ENCODE data around the gene PSME1. TPM values are rescaled to one million over a fixed set of nuclear protein-coding genes. Genes with fewer than 3 reads are reported as not detected.
A peak's percentile ranks its signal among the peaks of the same experiment; 100 is the strongest.

The PSME1 gene
- total and polyA plus RNA-seq, 2 of the 13 experiments (the other 11 are each of a cell fraction or from before 2014, with no cell fraction given): 159 to 608 TPM

DNA sequence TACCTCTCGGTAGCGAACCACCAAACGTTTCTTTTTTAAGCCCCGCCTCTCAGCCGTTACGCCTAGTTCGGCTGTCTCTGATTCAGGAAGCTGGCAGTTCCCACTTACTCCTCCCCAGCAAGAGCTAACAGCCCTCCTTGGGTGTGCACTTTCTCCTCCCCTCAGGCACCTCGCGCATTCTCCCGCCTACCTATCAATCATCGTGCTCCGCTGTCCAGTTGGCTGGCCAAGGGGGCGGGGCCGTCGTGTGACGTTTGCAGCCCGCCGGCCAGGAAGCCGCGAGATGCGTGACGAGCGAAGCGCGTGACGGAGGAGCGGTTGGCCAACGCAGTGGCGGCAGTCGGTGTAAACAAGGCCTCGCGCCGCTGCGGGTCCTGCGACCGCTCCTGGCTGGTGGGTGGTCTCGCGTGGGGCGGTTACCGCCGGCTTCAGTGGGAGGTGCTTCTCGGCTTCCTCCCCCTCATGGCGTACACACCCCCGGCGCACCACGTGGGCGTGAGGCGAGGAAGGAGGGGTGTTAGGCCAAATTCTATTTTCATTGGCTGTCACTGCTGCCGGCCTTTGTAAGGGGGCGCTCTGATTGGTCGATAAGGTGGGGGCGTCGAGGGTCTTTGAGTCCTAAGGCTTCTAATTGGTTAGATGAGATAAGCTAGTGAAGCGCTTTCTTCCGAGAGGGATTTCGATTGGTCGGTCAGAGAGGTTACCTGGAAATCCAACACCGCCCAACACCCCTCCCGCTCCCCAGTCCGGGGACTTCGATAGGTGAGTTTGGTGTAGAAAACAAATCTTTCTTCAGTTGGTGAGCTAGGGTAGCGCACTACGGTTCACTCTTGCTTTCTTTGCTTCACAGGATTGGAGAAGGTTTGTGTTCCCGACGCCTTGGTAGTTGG, 21.2 kb upstream of the PSME1 start, which contains the start of the genes DCAF11 and NRL (continued):
- TF ChIP-seq IKZF5 (CRISPR knock-in tag; IDR thresholded peaks at IDR 0.05): peak; percentile 89; the same call in 1 of the 2 replicates
- TF ChIP-seq GLMP (CRISPR knock-in tag; IDR thresholded peaks at IDR 0.05; ENCODE audit: borderline replicate concordance): no peak
- no peak for TF ChIP-seq PAWR (CRISPR knock-in tag; IDR thresholded peaks at IDR 0.05; ENCODE audit: borderline replicate concordance)
- TF ChIP-seq RORA (CRISPR knock-in tag; IDR thresholded peaks at IDR 0.05): no peak
- 0 out of 2 replicates have a peak, but pooled peaks have one; percentile 61 for TF ChIP-seq ZNF569 (CRISPR knock-in tag; IDR thresholded peaks at IDR 0.05; ENCODE audit: borderline replicate concordance)
- peak; percentile 49; the same call in 1 of the 2 replicates for TF ChIP-seq ZBTB14 (CRISPR knock-in tag; IDR thresholded peaks at IDR 0.05)
- TF ChIP-seq ZNF205 (CRISPR knock-in tag; IDR thresholded peaks at IDR 0.05): no peak; the same call in 1 of the 2 replicates
- TF ChIP-seq ZNF773 (CRISPR knock-in tag; IDR thresholded peaks at IDR 0.05; ENCODE audit: borderline replicate concordance): 0 out of 2 replicates have a peak, but pooled peaks have one; percentile 93
- peak; percentile 89 for TF ChIP-seq ZMAT3 (CRISPR knock-in tag; conservative IDR thresholded peaks at IDR 0.05)
- no peak for TF ChIP-seq FLYWCH1 (CRISPR knock-in tag; IDR thresholded peaks at IDR 0.05)
- peak; percentile 99 for TF ChIP-seq FOXK1 (CRISPR knock-in tag; IDR thresholded peaks at IDR 0.05; ENCODE audit: borderline replicate concordance, low read depth)
- peak; percentile 94; the same call in 1 of the 2 replicates for TF ChIP-seq ZNF224 (CRISPR knock-in tag; IDR thresholded peaks at IDR 0.05)
- peak; percentile 92; the same call in 1 of the 2 replicates for TF ChIP-seq SNAI1 (CRISPR knock-in tag; IDR thresholded peaks at IDR 0.05; ENCODE audit: borderline replicate concordance)
- no peak; the same call in 1 of the 2 replicates for TF ChIP-seq KDM6A (CRISPR knock-in tag; IDR thresholded peaks at IDR 0.05; ENCODE audit: low read depth)
- TF ChIP-seq HNRNPK (IDR thresholded peaks at IDR 0.05; ENCODE audit: low read depth, low read length, poor library complexity, severe bottlenecking): peak; percentile 78
- TF ChIP-seq ZNF335 (CRISPR knock-in tag; IDR thresholded peaks at IDR 0.05): peak; percentile 65; the same call in 1 of the 2 replicates
- 0 out of 2 replicates have a peak, but pooled peaks have one; percentile 34 for TF ChIP-seq ZFYVE20 (CRISPR knock-in tag; IDR thresholded peaks at IDR 0.05; ENCODE audit: borderline replicate concordance, low read depth)
- peak; percentile 49; the same call in 1 of the 2 replicates for TF ChIP-seq HNF4G (IDR thresholded peaks at IDR 0.05; ENCODE audit: borderline replicate concordance, low read depth, low read length)
- peak; percentile 68 for TF ChIP-seq HNF4G (CRISPR knock-in tag; IDR thresholded peaks at IDR 0.05; ENCODE audit: borderline replicate concordance, low read depth)
- no peak for TF ChIP-seq ATF7 (IDR thresholded peaks at IDR 0.05)
- peak; percentile 85 for TF ChIP-seq ATF7 (CRISPR knock-in tag; IDR thresholded peaks at IDR 0.05)
- peak; percentile 96 for TF ChIP-seq ZNF749 (CRISPR knock-in tag; IDR thresholded peaks at IDR 0.05; ENCODE audit: borderline replicate concordance)
- TF ChIP-seq PITX1 (CRISPR knock-in tag; IDR thresholded peaks at IDR 0.05): peak; percentile 91
- peak; percentile 83 for TF ChIP-seq CREB3 (CRISPR knock-in tag; IDR thresholded peaks at IDR 0.05)
- TF ChIP-seq ATF3 (CRISPR knock-in tag; IDR thresholded peaks at IDR 0.05): peak; percentile 83

Measured in HepG2 (cell line).